Measurements from ENCODE around the gene UBR3.

Gene UBR3

DNA sequence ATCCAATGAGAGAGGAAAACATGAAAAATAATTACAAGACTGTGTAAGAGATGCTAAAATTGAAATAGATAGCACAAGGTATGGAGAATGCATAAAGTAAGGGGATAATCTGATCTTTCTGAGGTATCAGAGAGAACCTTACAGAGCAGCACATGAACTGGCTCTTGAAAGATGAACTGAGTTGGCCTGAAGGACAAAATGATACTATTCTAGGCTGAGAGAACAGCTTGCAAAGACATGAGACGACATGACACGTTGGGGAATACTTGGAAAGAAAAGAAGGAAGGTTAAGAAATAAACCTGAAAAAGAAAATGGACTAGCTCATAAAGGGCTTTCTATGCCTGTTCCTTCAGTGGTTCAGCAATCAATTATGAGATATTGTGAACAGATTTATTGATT, 198.0 kb downstream of the UBR3 start:
- Mint-ChIP-seq H3K4me1 (no peaks in the 10 kb centered on the region), H3K27me3 (no peaks in the 10 kb centered on the region), H3K9me3 (no peaks in the 10 kb centered on the region), H3K27ac (no peak overlapping the region), H3K4me3 (no peak overlapping the region), H3K36me3 (peaks cover 4% of the 10 kb centered on the region)
- no peak for DNase-seq
- CTCF ChIA-PET = no interaction called here

DNA sequence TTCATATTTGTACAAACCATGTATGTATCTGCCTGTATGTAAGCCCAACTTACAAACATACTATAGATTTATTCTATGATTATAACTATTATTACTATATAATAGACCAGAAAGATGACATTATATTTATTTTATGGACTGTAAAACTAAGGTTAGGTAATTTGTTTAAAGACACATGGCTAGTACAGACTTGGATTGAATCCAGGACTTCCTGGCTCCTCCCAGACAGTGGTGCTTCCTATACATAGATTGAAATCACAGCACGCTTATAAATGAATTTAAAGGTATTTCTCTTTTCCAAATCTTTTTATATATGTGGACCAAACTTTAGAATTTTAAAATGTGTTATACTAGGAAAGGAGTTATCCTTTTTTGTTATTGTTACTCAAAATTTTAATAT, 199.1 kb downstream of the UBR3 start:
- Mint-ChIP-seq H3K36me3 (peaks cover 6% of the 10 kb centered on the region), H3K27me3 (no peaks in the 10 kb centered on the region), H3K9me3 (no peaks in the 10 kb centered on the region), H3K4me3 (no peak overlapping the region), H3K4me1 (no peaks in the 10 kb centered on the region), H3K27ac (no peak overlapping the region)
- CTCF ChIA-PET = no interaction called here
- no peak for DNase-seq

DNA sequence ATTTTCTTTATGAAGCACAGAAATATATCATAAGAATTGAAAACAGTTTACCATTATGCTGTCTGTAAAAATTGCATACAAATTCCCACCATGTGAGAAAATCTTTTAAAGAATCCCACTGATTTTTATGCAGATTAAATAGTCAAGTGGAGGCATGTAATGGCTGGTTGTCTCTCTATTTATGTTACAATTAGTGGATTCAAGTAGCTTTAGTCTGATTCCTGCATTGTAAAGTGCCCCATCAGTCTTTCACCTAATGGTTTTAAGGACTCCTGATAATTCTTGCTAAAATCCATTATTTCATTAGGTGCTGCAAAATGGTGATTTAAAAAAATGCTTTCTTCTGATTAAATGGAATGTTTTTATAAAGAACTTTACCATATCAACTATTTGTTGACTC, 202.3 kb downstream of the UBR3 start:
- Mint-ChIP-seq H3K4me1 (no peaks in the 10 kb centered on the region), H3K4me3 (no peak overlapping the region), H3K27ac (no peak overlapping the region), H3K9me3 (no peaks in the 10 kb centered on the region), H3K27me3 (no peaks in the 10 kb centered on the region), H3K36me3 (peaks cover 6% of the 10 kb centered on the region)
- CTCF ChIA-PET = no interaction called here
- DNase-seq = no peak

DNA sequence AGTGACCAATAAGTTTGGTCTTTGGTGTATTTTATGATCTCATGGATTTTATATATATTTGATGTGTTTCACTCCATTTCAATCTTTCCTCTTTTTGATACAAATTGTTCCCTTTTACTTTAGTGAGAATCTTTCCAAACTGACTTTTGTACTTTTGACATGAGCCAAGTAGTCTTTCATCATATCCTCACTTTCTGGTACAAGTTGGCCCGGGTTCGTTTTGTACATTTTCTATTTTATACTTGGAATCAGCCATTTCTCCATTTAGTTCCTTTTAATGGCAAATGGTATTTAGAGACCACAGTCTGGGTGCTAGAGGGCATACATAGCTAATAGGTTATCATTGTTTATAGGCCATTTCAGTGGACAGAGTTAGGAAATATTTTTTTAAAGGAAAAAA, 202.8 kb downstream of the UBR3 start:
- H3K27ac Mint-ChIP-seq = no peak overlapping the region
- DNase-seq = no peak

DNA sequence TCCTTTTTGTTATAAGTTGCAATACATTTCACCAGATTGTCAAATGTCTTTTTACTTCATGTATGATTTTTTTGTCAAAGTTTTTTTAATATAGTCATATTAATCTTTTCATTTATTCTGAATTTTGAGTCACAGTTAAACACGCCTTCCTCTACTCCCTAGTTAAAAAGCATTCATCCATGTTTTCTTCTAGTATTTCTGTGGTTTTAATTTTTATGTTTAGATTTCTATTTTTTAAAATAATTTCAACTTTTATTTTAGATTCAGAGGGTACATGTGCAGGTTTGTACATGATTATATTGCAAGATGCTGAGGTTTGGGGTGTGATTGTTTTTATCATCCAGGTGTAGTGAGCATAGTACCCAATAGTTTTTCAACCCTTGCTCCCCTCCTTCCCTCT, 204.0 kb downstream of the UBR3 start:
- no peaks in the 10 kb centered on the region for H3K9me3 Mint-ChIP-seq
- peaks cover 6% of the 10 kb centered on the region for H3K36me3 Mint-ChIP-seq
- DNase-seq = no peak
- H3K4me3 Mint-ChIP-seq = no peak overlapping the region
- no peaks in the 10 kb centered on the region for H3K27me3 Mint-ChIP-seq
- H3K27ac Mint-ChIP-seq = no peak overlapping the region
- CTCF ChIA-PET = no interaction called here
- H3K4me1 Mint-ChIP-seq = no peaks in the 10 kb centered on the region

More for the DNA sequence above, 202.8 kb downstream of the UBR3 start:
- H3K36me3 Mint-ChIP-seq = peaks cover 6% of the 10 kb centered on the region
- no peaks in the 10 kb centered on the region for H3K27me3 Mint-ChIP-seq
- H3K4me3 Mint-ChIP-seq = no peak overlapping the region
- CTCF ChIA-PET = no interaction called here
- no peaks in the 10 kb centered on the region for H3K9me3 Mint-ChIP-seq
- no peaks in the 10 kb centered on the region for H3K4me1 Mint-ChIP-seq

DNA sequence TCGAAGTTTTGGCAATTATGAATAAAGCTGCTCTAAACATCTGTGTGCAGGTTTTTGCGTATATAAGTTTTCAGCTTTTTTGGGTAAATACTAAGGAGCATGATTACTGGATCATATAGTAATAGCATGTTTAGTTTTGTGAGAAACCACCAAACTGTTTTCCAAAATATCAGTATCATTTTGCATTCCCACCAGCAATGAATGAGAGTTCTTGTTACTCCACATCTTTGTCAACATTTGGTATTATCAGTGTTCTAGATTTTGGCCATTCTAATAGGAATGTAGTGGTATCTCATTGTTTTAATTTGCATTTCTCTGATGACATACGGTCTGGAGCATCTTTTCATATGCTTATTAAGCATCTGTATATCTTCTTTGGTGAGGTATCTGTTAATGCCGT, 207.3 kb downstream of the UBR3 start:
- CTCF ChIA-PET = no interaction called here
- Mint-ChIP-seq H3K27me3 (no peaks in the 10 kb centered on the region), H3K9me3 (no peaks in the 10 kb centered on the region), H3K36me3 (peaks cover 5% of the 10 kb centered on the region), H3K4me3 (no peak overlapping the region), H3K27ac (no peak overlapping the region), H3K4me1 (no peaks in the 10 kb centered on the region)
- DNase-seq = no peak

DNA sequence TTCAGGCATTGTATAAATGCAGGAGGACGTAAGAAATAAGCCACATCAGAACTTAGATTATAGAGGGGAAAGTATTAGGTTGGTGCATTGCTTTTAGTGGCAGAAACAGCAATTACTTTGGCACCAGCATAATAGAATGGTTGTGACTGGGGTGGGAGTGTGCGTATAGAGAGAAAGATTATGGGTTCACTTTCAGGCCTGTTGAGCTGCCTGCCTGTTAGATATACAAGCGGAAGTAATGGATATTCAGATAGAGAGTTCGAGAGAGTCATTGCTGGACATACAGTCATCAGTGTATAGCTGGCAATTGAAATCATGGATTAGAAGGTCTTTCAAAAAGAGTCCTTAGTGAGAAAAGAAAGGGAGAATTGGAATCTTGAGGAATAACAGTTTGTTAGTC, 211.5 kb downstream of the UBR3 start:
- Mint-ChIP-seq H3K27ac (no peak overlapping the region), H3K36me3 (no peaks in the 10 kb centered on the region), H3K4me3 (no peak overlapping the region), H3K4me1 (no peaks in the 10 kb centered on the region), H3K27me3 (no peaks in the 10 kb centered on the region), H3K9me3 (no peaks in the 10 kb centered on the region)
- CTCF ChIA-PET = no interaction called here
- DNase-seq = no peak

DNA sequence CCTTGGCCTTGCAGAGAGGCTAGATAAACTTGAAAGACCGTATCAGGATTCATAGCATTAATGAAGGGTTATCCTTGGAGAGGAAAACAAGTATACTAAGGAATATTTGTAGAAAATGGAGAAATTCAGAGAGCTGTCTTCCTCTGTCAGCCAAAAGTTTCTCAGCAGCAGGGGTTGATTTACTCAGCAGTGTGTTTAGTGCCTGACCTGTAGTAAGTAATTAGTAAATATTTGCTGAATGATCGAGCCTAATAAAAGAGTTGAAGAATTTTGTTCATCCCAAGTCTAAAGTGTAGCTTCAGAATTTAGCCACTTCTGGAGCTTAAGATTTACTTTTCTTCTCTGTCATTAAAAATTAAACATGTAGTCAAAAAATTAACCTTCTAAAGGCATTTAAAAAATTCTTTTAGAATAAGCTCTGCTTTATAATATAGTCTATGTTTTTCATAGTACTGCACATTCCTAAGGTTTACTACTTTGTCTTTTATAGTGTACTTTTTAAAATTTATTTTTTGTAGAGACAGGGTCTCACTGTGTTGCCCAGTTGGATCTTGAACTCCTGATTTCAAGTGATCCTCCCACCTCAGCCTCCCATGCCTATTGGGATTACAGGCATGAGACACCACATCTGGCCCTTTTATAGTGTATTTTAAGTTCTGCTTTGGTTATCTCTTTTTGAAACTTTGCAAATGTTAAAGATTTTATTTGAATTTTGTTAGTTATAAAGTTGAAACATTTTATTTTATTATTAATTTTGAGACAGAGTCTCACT, 212.3 kb downstream of the UBR3 start:
- no peak for DNase-seq
- no peaks in the 10 kb centered on the region for H3K36me3 Mint-ChIP-seq
- H3K4me3 Mint-ChIP-seq = no peak overlapping the region
- no peak overlapping the region for H3K27ac Mint-ChIP-seq
- H3K9me3 Mint-ChIP-seq = no peaks in the 10 kb centered on the region
- no peaks in the 10 kb centered on the region for H3K27me3 Mint-ChIP-seq
- CTCF ChIA-PET = interaction anchor here (0.6 kb wide), 1 partner anchor 44 kb away, joined by 3 read pairs; no protein-coding TSS in a partner anchor
- no peaks in the 10 kb centered on the region for H3K4me1 Mint-ChIP-seq

DNA sequence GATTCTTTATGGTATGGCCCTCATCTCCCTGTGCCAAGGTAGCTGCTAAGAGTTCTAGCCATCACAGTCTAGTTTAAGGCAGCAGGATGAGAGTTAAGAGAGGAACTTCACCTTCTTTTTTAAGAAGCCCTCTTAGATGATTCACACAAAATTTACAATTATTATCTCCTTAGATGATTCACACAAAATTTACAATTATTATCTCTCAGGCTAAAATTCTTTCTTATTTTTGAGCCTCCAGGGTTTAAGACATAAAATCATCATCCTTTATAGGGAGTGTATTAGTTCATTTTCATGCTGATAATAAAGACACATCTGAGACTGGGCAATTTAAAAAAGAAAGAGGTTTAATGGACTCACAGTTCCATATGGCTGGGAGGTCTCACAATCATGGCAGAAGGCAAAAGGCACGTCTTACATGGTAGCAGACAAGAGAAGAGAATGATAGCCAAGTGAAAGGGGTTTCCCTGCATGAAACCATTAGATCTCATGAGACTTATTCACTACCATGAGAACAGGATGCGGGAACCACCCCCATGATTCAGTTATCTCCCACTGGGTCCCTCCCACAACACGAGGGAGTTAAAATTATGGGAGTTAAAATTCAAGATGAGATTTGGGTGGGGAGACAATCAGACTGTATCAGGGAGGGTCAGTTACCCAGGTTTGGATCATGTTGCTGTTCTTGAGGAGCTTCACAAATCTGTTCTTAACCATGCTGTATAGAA, 217.7 kb downstream of the UBR3 start:
- no peak overlapping the region for H3K4me3 Mint-ChIP-seq
- H3K36me3 Mint-ChIP-seq = no peaks in the 10 kb centered on the region
- no peak for DNase-seq
- CTCF ChIA-PET = no interaction called here
- no peak overlapping the region for H3K27ac Mint-ChIP-seq
- H3K4me1 Mint-ChIP-seq = no peaks in the 10 kb centered on the region
- no peaks in the 10 kb centered on the region for H3K9me3 Mint-ChIP-seq
- H3K27me3 Mint-ChIP-seq = no peaks in the 10 kb centered on the region

DNA sequence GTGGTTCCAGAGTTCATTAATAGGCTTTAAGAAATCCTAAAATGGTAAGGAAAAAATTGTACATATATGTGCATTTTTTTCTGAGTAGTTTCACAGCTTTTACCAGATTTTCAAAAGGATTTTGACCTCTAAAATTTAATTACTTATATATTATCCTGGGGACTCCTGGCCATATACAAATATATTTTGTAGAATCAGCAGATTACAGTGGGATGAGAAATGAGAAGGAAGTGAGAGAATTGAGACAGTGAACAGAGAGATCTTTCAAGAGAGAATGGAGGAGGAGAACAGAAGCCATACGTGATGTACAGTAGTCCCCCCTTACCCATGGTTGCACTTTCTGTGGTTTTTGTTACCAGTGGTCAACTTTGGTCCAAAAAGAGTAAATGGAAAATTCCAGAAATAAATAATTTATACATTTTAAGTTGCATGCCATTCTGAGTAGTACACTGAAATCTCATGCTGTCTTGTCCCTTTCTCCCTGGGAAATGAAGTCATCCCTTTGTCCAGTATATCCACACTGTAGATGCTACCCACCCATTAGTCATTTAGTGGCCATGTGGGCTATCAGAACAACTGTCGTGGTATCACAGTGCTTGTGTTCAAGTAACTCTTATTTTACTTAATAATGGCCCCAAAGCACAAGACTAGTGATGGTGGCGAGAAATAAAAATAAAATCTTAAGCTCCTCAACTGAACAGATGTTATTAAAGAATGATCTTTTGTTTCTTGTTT, 220.2 kb downstream of the UBR3 start:
- H3K36me3 Mint-ChIP-seq = peaks cover 3% of the 10 kb centered on the region
- CTCF ChIA-PET = no interaction called here

DNA sequence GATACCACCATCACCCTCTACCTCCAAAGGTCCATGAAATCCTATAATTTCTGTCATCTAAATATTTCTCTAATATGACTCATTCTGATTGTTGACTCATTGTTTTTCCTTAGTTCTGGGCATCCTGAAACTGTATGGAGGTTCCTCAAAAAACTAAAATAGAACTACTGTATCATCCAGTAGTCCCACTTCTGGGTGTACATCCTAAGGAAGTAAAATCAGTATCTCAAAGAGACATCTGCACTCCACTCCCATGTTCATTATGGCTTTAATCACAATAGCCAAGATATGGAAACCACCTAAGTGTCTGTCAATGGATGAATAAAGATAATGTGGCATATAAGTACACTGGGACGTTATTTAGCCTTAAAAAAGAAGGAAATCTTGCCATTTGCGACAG, 224.9 kb downstream of the UBR3 start:
- Mint-ChIP-seq H3K36me3 (peaks cover 5% of the 10 kb centered on the region), H3K4me1 (no peaks in the 10 kb centered on the region), H3K27me3 (no peaks in the 10 kb centered on the region), H3K9me3 (no peaks in the 10 kb centered on the region), H3K4me3 (no peak overlapping the region), H3K27ac (no peak overlapping the region)
- no peak for DNase-seq
- CTCF ChIA-PET = no interaction called here

More for the DNA sequence above, 220.2 kb downstream of the UBR3 start:
- no peak for DNase-seq
- Mint-ChIP-seq H3K9me3 (no peaks in the 10 kb centered on the region), H3K4me3 (no peak overlapping the region), H3K27me3 (no peaks in the 10 kb centered on the region), H3K4me1 (no peaks in the 10 kb centered on the region), H3K27ac (no peak overlapping the region)

DNA sequence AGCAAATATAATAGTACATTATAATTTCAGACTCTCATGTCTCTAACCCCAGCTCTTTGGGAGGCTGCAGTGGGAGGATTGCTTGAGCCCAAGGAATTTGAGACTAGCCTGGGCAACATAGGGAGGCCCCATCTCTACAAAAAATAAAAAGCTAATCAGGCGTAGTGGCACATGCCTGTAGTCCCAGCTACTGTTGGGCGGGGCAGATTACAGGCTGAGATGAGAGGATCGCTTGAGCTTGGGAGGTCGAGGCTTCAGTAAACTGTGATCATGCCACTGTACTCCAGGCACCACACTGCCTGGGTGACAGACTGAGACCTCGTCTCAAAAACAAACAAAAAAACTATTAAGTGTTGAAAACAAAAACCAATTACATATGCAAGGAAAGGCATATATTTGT, 227.7 kb downstream of the UBR3 start:
- H3K27me3 Mint-ChIP-seq = no peaks in the 10 kb centered on the region
- no peak overlapping the region for H3K4me3 Mint-ChIP-seq
- H3K4me1 Mint-ChIP-seq = no peaks in the 10 kb centered on the region
- H3K36me3 Mint-ChIP-seq = peaks cover 6% of the 10 kb centered on the region
- no peak for DNase-seq
- H3K9me3 Mint-ChIP-seq = no peaks in the 10 kb centered on the region
- H3K27ac Mint-ChIP-seq = no peak overlapping the region
- CTCF ChIA-PET = no interaction called here

DNA sequence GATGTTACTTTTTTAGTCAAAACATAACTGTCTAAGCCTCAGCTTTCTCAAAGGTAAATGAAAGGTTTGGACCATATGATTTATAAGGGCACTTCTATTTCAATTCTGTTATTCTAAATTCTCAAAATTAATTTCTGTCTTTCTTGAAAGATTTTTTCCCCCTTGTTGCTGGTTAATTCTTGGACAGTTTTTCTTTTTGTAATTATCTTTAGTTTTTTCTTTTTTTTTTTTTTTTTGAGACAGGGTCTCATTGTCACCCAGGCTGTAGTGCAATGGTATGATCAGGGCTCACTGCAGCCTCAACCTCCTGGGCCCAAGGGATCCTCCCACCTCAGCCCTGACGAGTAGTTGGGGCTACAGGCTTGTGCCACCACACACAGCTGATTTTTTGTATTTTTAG, 229.6 kb downstream of the UBR3 start:
- Mint-ChIP-seq H3K9me3 (no peaks in the 10 kb centered on the region), H3K36me3 (peaks cover 9% of the 10 kb centered on the region), H3K4me1 (no peaks in the 10 kb centered on the region), H3K4me3 (no peak overlapping the region), H3K27ac (no peak overlapping the region), H3K27me3 (no peaks in the 10 kb centered on the region)
- no peak for DNase-seq
- CTCF ChIA-PET = no interaction called here

DNA sequence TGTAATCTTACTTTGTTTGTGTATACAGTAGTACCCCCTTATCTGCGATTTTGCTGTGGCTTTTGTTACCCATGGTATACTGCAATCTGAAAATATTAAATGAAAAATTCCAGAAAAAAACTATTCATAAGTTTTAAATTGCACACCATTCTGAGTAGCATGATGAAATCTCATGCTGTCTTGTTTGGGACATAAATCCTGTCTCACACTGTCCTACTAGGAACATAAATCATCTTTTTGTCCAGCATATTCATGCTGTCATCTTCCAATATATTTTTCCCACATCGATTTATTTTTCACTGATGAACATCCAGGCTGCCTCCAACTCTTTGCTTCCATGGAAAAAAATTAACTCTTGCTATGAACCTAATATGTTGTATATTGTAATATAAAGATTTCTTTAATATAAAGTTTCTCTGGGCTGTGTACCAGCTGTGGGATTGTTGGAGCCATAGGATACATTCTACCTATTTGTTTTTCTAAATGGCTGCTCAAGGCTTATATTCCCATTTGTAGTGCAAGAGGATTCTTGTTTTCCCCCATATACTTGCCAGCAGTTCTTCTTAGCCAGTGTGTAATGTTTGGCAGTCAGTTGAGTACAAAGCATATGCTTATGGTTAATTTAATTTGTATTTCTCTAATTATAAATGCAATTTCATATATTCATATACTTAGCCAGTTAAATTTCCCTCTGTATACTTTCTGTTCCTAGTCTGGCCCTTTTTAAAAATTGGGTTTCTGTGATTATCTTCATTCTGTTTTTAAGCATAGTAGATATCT, 236.4 kb downstream of the UBR3 start:
- CTCF ChIA-PET = no interaction called here
- no peaks in the 10 kb centered on the region for H3K4me1 Mint-ChIP-seq
- DNase-seq = no peak
- no peaks in the 10 kb centered on the region for H3K9me3 Mint-ChIP-seq
- H3K27ac Mint-ChIP-seq = no peak overlapping the region
- peaks cover 15% of the 10 kb centered on the region for H3K36me3 Mint-ChIP-seq
- no peaks in the 10 kb centered on the region for H3K27me3 Mint-ChIP-seq
- no peak overlapping the region for H3K4me3 Mint-ChIP-seq

Measured in activated naive CD4-positive, alpha-beta T cell treated with anti-CD3 and anti-CD28 coated beads, Interleukin-2, amount 10 ng/mL, durations not matched to agents 7 days and 5 days (primary cell).